GM12878 (cell line): ENCODE data around the gene SOX6.

Experiments
- CEBPB ChIP-seq, 2 experiments: fragments of 150-350 bp in 1 of 2; IDR thresholded peaks; 2 replicates each; pipeline ENCODE4 v1.6.1; 2012 to 2014; ENCODE audit warnings: low read depth in 2 of 2, low read length in 2 of 2, borderline replicate concordance in 1 of 2, inconsistent platforms in 1 of 2
- CTCF ChIP-seq, 3 experiments: IDR thresholded peaks in 2 of 3; conservative IDR thresholded peaks in 1 of 3; 2 replicates each; pipeline ENCODE4 v1.5.1; 2011; ENCODE audit warnings: low read depth in 3 of 3, low read length in 3 of 3, mild to moderate bottlenecking in 3 of 3, control low read depth in 2 of 3, moderate library complexity in 2 of 3, inconsistent platforms in 1 of 3, mixed read lengths in 1 of 3; ENCODE audit not compliant: control insufficient read depth in 2 of 3, insufficient read depth in 1 of 3; ENCODE audit errors: extremely low read depth in 1 of 3
- EP300 ChIP-seq, 2 experiments: fragments of 150-350 bp in 1 of 2; IDR thresholded peaks; 2 replicates each; pipeline ENCODE4 v1.6.1; 2011 to 2012; ENCODE audit warnings: low read depth in 2 of 2, low read length in 2 of 2, borderline replicate concordance in 1 of 2, improper control_type of control experiment in 1 of 2, inconsistent platforms in 1 of 2; ENCODE audit not compliant: control insufficient read depth in 1 of 2
- KDM1A ChIP-seq: fragments of 200-600 bp; sonication (generic); IDR thresholded peaks from 2 replicates; pipeline ENCODE4 v1.6.1; 2016; ENCODE audit warnings: borderline replicate concordance
- NFIC ChIP-seq: IDR thresholded peaks from 2 replicates; pipeline ENCODE4 v1.6.1; 2012; ENCODE audit warnings: low read depth, mild to moderate bottlenecking, inconsistent platforms, low read length, moderate library complexity
- REST ChIP-seq: IDR thresholded peaks from 2 replicates; pipeline ENCODE4 v1.6.1; 2012; ENCODE audit warnings: mild to moderate bottlenecking, low read depth, low read length
- RUNX3 ChIP-seq: IDR thresholded peaks from 2 replicates; pipeline ENCODE4 v1.6.1; 2012; ENCODE audit warnings: low read length, inconsistent platforms
- SP1 ChIP-seq: IDR thresholded peaks from one replicate; pipeline ENCODE4 v1.6.1; 2011; ENCODE audit warnings: low read depth, low read length
- TARDBP ChIP-seq: IDR thresholded peaks from 2 replicates; pipeline ENCODE4 v1.6.1; 2016; ENCODE audit warnings: borderline replicate concordance
- TCF12 ChIP-seq: IDR thresholded peaks from 2 replicates; pipeline ENCODE4 v1.6.1; 2011; ENCODE audit warnings: low read depth, mild to moderate bottlenecking, low read length
- ZBTB33 ChIP-seq: fragments of 450-650 bp; IDR thresholded peaks from 2 replicates; pipeline ENCODE4 v1.6.1; 2017; ENCODE audit warnings: mild to moderate bottlenecking
- TF ChIP-seq, protein P1 (sequence below): fragments of 450-650 bp; formaldehyde crosslinking; IDR thresholded peaks from 2 replicates; pipeline ENCODE4 v1.4.0; 2022; ENCODE audit warnings: mild to moderate bottlenecking, moderate library complexity

DNA sequence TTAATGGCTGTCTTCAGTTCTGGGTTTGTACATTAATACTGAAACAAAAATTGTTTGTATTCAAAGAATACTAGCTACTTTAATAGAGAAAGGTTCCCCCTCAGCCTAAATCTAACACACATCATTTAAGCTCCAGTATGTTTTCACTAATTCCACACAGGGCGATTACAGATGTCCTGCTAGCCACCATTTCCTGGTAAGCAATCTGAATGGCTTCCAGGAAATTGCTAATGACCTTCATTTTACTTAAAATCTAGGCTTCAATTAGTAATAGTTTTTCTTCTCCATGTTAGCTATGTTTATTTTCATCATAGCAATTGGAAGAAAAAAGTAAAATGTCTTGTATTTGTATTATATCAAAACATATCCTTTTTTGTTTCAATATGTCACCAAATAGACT is 132.8 kb downstream of the SOX6 start:
- TF ChIP-seq CTCF (IDR thresholded peaks at IDR 0.05 in 2 of 3, conservative IDR thresholded peaks at IDR 0.05 in 1 of 3; ENCODE audit: control insufficient read depth in 2 of 3, extremely low read depth in 1 of 3, insufficient read depth in 1 of 3, low read depth in 3 of 3, low read length in 3 of 3) (no peak), REST (no peak), NFIC (no peak), KDM1A (no peak), ZBTB33 (no peak), SP1 (no peak), TCF12 (no peak), TARDBP (no peak), RUNX3 (no peak), EP300 (IDR thresholded peaks at IDR 0.05; ENCODE audit: borderline replicate concordance in 1 of 2, control insufficient read depth in 1 of 2, low read depth in 2 of 2, low read length in 2 of 2) (no peak), CEBPB (IDR thresholded peaks at IDR 0.05; ENCODE audit: borderline replicate concordance in 1 of 2, low read depth in 2 of 2, low read length in 2 of 2) (no peak)
- TF ChIP-seq, protein P1, sequence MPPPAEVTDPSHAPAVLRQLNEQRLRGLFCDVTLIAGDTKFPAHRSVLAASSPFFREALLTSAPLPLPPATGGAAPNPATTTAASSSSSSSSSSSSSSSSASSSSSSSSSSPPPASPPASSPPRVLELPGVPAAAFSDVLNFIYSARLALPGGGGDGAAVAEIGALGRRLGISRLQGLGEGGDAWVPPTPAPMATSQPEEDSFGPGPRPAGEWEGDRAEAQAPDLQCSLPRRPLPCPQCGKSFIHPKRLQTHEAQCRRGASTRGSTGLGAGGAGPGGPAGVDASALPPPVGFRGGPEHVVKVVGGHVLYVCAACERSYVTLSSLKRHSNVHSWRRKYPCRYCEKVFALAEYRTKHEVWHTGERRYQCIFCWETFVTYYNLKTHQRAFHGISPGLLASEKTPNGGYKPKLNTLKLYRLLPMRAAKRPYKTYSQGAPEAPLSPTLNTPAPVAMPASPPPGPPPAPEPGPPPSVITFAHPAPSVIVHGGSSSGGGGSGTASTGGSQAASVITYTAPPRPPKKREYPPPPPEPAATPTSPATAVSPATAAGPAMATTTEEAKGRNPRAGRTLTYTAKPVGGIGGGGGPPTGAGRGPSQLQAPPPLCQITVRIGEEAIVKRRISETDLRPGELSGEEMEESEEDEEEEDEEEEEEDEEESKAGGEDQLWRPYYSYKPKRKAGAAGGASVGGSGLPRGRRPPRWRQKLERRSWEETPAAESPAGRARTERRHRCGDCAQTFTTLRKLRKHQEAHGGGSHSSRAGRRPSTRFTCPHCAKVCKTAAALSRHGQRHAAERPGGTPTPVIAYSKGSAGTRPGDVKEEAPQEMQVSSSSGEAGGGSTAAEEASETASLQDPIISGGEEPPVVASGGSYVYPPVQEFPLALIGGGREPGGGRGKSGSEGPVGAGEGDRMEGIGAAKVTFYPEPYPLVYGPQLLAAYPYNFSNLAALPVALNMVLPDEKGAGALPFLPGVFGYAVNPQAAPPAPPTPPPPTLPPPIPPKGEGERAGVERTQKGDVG (CRISPR knock-in tag), result no peak
